AG20443 (cell line): Measurements from ENCODE around the gene APLF.
"Not testable (repeated sequence)": the region's sequence is repeated elsewhere in the genome, so short reads cannot be mapped to it uniquely, and the experiment has no call there.

Source experiments
- DNase-seq: peaks from one replicate; pipeline ENCODE4 v3.0.0; 2012; ENCODE audit warnings: low spot score, mixed read lengths

Gene APLF

GRCh38 chr2:68441179-68441993 is 26.0 kb upstream of the APLF start:
- peak; percentile 79 for DNase-seq

- no peak for DNase-seq
These were observed 25.4 kb upstream of the APLF start for GRCh38 chr2:68441994-68442322.

- DNase-seq, result not testable (repeated sequence)
These were observed 21.0 kb upstream of the APLF start for GRCh38 chr2:68446425-68446824.

GRCh38 chr2:68447118-68447517 is 20.3 kb upstream of the APLF start:
- no peak for DNase-seq

GRCh38 chr2:68448671-68449653 is 18.4 kb upstream of the APLF start:
- no peak for DNase-seq

GRCh38 chr2:68452158-68452900 is 15.1 kb upstream of the APLF start:
- DNase-seq, result no peak

- no peak for DNase-seq
These were observed 13.5 kb upstream of the APLF start for GRCh38 chr2:68453761-68454360.

GRCh38 chr2:68454719-68455118 is 12.7 kb upstream of the APLF start:
- no peak for DNase-seq

- DNase-seq, result no peak
These were observed 11.2 kb upstream of the APLF start for GRCh38 chr2:68456198-68456597.

GRCh38 chr2:68458981-68459380 is 8.4 kb upstream of the APLF start:
- DNase-seq, result no peak

- peak; percentile 42 for DNase-seq
These were observed 4.0 kb upstream of the APLF start for GRCh38 chr2:68463287-68463877.

- DNase-seq, result no peak
These were observed 2.7 kb upstream of the APLF start for GRCh38 chr2:68464651-68465050.

- no peak for DNase-seq
These were observed 2.1 kb upstream of the APLF start for GRCh38 chr2:68465081-68465916.

GRCh38 chr2:68466361-68466777 is 1.0 kb upstream of the APLF start:
- peak; percentile 41 for DNase-seq

- no peak for DNase-seq
These were observed 658 bp upstream of the APLF start for GRCh38 chr2:68466778-68467076.

GRCh38 chr2:68468801-68469200 is 1.4 kb downstream of the APLF start:
- no peak for DNase-seq

GRCh38 chr2:68469935-68470334 is 2.5 kb downstream of the APLF start:
- no peak for DNase-seq

- DNase-seq, result no peak
These were observed 4.0 kb downstream of the APLF start for GRCh38 chr2:68471385-68471784.

GRCh38 chr2:68472796-68473414 is 5.5 kb downstream of the APLF start:
- DNase-seq, result no peak

GRCh38 chr2:68475110-68475509 is 7.7 kb downstream of the APLF start:
- no peak for DNase-seq
